ENCODE data around the gene FAM229A.

Gene FAM229A

DNA sequence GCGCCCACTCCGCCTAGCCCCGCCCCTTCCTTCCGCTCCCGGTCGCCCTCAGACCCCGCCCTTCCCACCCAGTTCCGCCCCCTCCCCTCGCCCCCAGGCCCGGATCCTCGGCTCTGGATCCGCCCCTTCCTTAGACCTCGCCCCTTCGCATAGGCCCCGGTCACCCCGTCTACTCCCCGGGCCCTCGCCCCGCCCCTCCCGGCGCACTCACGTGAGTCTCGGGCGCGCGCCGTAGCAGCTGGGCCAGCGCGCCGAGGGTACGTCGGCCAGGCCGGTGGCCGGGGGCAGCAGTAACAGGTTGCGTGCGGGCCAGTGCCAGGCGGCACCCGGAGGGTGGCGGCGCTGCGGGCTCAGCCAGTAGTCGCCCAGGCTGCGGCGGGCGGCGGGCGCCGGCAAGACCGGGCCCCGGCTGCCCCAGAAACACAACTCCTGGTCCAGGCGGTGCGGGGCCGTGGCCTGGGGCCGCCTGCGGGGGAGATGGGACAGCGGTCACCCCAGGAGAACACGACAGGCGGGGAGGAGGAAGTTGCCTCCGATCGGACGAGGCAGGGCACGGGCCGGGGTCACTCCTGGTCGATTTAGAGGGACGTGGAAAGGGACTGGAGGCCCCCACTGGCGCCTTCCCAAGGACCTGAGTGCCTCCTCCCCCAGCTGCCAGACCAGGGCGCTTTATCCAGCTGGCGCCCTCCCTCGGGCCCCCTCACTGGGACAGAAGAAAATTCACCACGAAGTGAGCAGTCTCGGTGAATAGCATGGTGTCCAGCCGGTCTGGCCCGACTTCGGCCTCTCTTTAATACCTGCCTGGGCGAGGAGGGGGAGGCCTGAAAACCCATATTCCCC, 10.7 kb downstream of the FAM229A start:
- no peaks in the 10 kb centered on the region for H3K27me3 ChIP-seq (ENCODE audit: insufficient read depth, poor library complexity, severe bottlenecking)
- H3K4me1 ChIP-seq (ENCODE audit: insufficient read depth, poor library complexity, severe bottlenecking), result peaks cover 12% of the 10 kb centered on the region
- H3K9me3 ChIP-seq (ENCODE audit: severe bottlenecking), result no peaks in the 10 kb centered on the region
- TF ChIP-seq, protein P1, sequence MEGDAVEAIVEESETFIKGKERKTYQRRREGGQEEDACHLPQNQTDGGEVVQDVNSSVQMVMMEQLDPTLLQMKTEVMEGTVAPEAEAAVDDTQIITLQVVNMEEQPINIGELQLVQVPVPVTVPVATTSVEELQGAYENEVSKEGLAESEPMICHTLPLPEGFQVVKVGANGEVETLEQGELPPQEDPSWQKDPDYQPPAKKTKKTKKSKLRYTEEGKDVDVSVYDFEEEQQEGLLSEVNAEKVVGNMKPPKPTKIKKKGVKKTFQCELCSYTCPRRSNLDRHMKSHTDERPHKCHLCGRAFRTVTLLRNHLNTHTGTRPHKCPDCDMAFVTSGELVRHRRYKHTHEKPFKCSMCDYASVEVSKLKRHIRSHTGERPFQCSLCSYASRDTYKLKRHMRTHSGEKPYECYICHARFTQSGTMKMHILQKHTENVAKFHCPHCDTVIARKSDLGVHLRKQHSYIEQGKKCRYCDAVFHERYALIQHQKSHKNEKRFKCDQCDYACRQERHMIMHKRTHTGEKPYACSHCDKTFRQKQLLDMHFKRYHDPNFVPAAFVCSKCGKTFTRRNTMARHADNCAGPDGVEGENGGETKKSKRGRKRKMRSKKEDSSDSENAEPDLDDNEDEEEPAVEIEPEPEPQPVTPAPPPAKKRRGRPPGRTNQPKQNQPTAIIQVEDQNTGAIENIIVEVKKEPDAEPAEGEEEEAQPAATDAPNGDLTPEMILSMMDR (IDR thresholded peaks at IDR 0.05; ENCODE audit: poor library complexity, severe bottlenecking), result peak; percentile 24
- H3K4me3 ChIP-seq (ENCODE audit: severe bottlenecking), result peak overlapping the region; percentile 53
- ATAC-seq (ENCODE audit: low read depth) (peak; percentile 87), DNase-seq (ENCODE audit: low spot score) (peak; percentile 91)
- H3K36me3 ChIP-seq (ENCODE audit: low read depth), result no peaks in the 10 kb centered on the region
- H3K27ac ChIP-seq (ENCODE audit: poor library complexity, severe bottlenecking), result peak overlapping the region; percentile 51

DNA sequence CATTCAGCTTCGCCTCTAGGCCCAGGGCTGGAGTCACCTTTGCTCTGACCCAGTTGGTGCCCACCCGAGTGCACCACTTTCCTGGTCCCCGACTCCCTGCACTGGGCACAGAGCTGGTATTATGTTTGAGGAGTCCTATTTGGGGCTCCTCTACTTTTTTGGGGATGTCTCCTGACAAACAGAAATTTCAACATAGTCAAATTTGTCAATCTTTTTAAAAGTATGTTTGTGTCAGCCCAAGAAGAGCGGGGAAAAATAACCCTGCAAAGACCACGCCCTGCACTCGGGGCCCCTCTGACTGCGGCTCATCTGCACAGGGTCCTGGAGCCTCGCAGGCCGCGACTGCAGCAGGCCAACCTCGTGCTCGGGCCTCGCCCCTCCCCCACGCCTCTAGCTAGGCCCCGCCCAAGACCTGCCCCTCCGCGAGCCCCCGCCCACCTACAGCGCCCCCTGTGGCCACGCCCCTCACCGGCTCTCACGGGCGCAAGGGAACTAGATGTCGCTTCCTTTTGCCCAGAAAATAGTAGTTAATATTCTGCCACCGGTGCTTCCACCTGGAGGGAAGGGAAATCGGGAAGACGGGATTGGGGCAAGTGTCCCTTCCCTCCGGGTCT, 11.4 kb downstream of the FAM229A start:
- H3K4me3 ChIP-seq (ENCODE audit: severe bottlenecking), result peak overlapping the region; percentile 53
- TF ChIP-seq, protein P1 (IDR thresholded peaks at IDR 0.05; ENCODE audit: poor library complexity, severe bottlenecking), result peak; percentile 46
- H3K27ac ChIP-seq (ENCODE audit: poor library complexity, severe bottlenecking), result peak overlapping the region; percentile 51
- H3K27me3 ChIP-seq (ENCODE audit: insufficient read depth, poor library complexity, severe bottlenecking), result no peaks in the 10 kb centered on the region
- peaks cover 12% of the 10 kb centered on the region for H3K4me1 ChIP-seq (ENCODE audit: insufficient read depth, poor library complexity, severe bottlenecking)
- no peaks in the 10 kb centered on the region for H3K9me3 ChIP-seq (ENCODE audit: severe bottlenecking)
- no peaks in the 10 kb centered on the region for H3K36me3 ChIP-seq (ENCODE audit: low read depth)
- ATAC-seq (ENCODE audit: low read depth), result peak; percentile 22
- no peak for DNase-seq (ENCODE audit: low spot score)

DNA sequence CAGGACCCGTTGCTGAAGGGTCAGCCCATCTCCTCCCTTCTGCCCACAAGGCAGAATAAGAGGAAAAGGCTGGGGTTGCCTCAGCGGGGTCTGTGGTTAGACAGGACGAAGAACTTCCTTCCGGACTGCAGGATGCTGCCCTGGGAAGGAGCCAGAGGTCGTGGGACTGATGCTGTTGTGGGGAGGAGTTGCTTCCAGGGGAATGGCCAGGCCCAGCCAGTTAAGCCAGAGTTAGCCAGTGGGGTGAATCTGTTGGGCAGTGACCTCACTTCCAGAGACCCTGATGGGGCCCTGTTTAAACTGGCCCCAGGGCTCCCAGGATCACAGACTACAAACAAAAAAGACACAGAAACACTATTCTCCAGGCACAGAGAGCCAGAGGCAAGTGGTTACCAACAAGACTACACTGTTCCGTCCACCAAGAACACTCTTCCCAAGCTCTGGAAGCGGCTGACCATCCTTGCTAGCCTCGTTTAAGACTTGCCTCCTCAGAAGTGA, 13.0 kb downstream of the FAM229A start:
- Histone ChIP-seq H3K36me3 (ENCODE audit: low read depth) (no peaks in the 10 kb centered on the region), H3K27ac (ENCODE audit: poor library complexity, severe bottlenecking) (no peak overlapping the region)
- no peak for DNase-seq (ENCODE audit: low spot score)

DNA sequence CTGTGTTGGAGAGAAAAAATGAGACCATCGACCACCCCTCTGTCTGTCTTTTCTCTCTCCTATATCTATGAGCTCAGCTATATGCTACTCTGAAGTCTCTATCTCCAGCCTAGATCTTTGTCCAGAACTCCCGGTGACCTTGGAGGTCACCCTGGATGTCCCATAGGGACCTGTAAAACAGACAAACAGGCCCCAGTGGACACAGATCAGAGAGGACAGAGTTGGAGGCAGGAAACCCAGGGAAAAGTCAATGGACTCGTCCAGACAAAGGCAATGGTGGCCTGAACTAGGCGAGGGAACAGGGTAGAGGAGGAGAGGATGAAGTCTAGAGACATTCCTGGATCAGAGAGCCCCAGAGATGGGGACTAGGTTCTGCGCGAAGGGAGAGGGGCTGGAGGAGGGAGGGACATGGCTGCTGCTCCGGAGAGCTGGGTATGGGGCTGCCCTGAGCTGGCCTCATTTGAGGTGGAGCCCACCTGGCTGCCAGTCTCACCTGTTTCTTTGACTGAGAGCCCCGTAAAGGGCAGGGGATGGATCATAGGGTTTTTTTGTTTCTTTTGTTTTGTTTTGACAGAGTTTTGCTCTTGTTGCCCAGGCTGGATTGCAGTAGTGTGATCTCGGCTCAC, 15.6 kb downstream of the FAM229A start:
- Histone ChIP-seq H3K36me3 (ENCODE audit: low read depth) (no peaks in the 10 kb centered on the region), H3K4me3 (ENCODE audit: severe bottlenecking) (no peak overlapping the region), H3K27ac (ENCODE audit: poor library complexity, severe bottlenecking) (no peak overlapping the region), H3K9me3 (ENCODE audit: severe bottlenecking) (no peaks in the 10 kb centered on the region), H3K4me1 (ENCODE audit: insufficient read depth, poor library complexity, severe bottlenecking) (no peaks in the 10 kb centered on the region), H3K27me3 (ENCODE audit: insufficient read depth, poor library complexity, severe bottlenecking) (no peaks in the 10 kb centered on the region)
- ATAC-seq (ENCODE audit: low read depth) (no peak), DNase-seq (ENCODE audit: low spot score) (no peak)
- TF ChIP-seq, protein P1 (IDR thresholded peaks at IDR 0.05; ENCODE audit: poor library complexity, severe bottlenecking), result no peak

More for the DNA sequence above, 13.0 kb downstream of the FAM229A start:
- H3K4me1 ChIP-seq (ENCODE audit: insufficient read depth, poor library complexity, severe bottlenecking), result peaks cover 12% of the 10 kb centered on the region
- H3K27me3 ChIP-seq (ENCODE audit: insufficient read depth, poor library complexity, severe bottlenecking), result no peaks in the 10 kb centered on the region
- H3K9me3 ChIP-seq (ENCODE audit: severe bottlenecking), result no peaks in the 10 kb centered on the region
- no peak for ATAC-seq (ENCODE audit: low read depth)
- no peak overlapping the region for H3K4me3 ChIP-seq (ENCODE audit: severe bottlenecking)
- TF ChIP-seq, protein P1 (IDR thresholded peaks at IDR 0.05; ENCODE audit: poor library complexity, severe bottlenecking), result no peak

Data from RWPE2 (cell line).